ENCODE results near the gene COX6A2. TPM values are rescaled to one million over a fixed set of nuclear protein-coding genes. Genes with fewer than 3 reads are reported as not detected.
"Not testable (repeated sequence)": the region's sequence is repeated elsewhere in the genome, so short reads cannot be mapped to it uniquely, and the experiment has no call there.

The COX6A2 gene
- total and polyA plus RNA-seq, 10 donors: 0.79 to 0.80 TPM; not detected in 8

DNA sequence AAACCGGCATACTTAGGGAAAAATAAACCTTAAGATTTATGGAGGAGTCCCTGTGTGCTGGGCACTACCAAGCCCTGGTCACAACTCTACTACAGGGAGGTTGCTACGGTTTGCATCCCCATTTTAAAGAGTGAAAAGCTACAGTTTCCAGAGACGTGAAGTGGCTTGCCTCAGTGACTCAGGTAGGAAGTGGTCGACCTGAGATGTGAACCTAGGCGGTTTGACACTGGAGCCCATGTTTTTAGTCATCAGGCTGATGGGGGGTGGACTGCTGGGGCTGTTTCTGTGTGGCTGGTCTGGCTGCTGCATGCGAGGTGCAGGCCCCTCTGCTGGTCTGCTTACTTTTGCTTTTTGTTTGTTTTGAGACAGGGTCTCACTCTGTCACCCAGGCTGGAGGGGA, 6.6 kb downstream of the COX6A2 start:
- Histone ChIP-seq H3K4me3 (no peak overlapping the region), H3K27ac (no peak overlapping the region), H3K36me3 (no peaks in the 10 kb centered on the region), H3K9me3 (peaks cover 0 to 8% (median 2%) of the 10 kb centered on the region in 8 donors), H3K4me1 (peaks cover 0 to 35% (median 0%) of the 10 kb centered on the region in 6 donors), H3K27me3 (replicated peaks in 1 of 7) (no peaks in the 10 kb centered on the region)
- no peak for TF ChIP-seq POLR2A (IDR thresholded peaks at IDR 0.05)
- no peak for TF ChIP-seq CTCF (IDR thresholded peaks at IDR 0.05 in 8 of 11, conservative IDR thresholded peaks at IDR 0.05 in 3 of 11)
- no peak for TF ChIP-seq POLR2AphosphoS5 (IDR thresholded peaks at IDR 0.05)
- intact Hi-C loops (cut with DNase I; ENCODE audit: low total_unique reads): no loop called here
- 53 to 66% (median 59%) methylated on average over 6 of the region's 6 CpGs for WGBS, 5 donors
- DNase-seq: no peak

DNA sequence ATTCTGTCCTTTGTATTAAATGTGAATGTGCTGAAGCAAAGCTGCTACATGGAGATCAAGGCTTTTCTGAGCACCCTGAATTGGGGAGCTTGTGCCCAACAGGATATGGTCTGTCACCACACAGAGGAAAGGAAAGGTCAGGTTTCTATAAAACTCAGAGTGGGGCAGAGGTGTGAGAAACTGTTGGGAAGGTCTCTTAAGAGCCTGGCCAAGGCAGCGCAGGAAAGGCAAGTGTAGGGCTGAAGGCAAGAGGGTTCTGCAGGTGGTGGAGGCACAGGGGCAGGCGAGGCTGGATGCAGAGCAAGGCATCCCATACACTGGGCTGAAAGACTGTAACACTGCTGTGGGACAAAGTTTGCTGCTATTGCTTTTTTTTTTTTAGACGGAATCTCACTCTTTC, 8.1 kb downstream of the COX6A2 start:
- intact Hi-C loops (cut with DNase I; ENCODE audit: low total_unique reads): no loop called here
- H3K36me3 ChIP-seq: no peaks in the 10 kb centered on the region
- H3K27ac ChIP-seq: no peak overlapping the region
- TF ChIP-seq CTCF (IDR thresholded peaks at IDR 0.05 in 8 of 11, conservative IDR thresholded peaks at IDR 0.05 in 3 of 11): no peak
- no peak for TF ChIP-seq POLR2AphosphoS5 (IDR thresholded peaks at IDR 0.05)
- TF ChIP-seq POLR2A (IDR thresholded peaks at IDR 0.05): no peak
- 55 to 73% (median 71%) methylated on average over 3 of the region's 3 CpGs for whole genome bisulfite sequencing, 5 donors
- no peaks in the 10 kb centered on the region for H3K27me3 ChIP-seq (replicated peaks in 1 of 7)
- no peak for DNase-seq
- peaks cover 0 to 8% (median 2%) of the 10 kb centered on the region in 8 donors for H3K9me3 ChIP-seq
- H3K4me1 ChIP-seq: peaks cover 0 to 51% (median 0%) of the 10 kb centered on the region in 6 donors
- H3K4me3 ChIP-seq: no peak overlapping the region

- no peak overlapping the region for H3K4me3 ChIP-seq
- H3K36me3 ChIP-seq: no peaks in the 10 kb centered on the region
- H3K9me3 ChIP-seq: peaks cover 0 to 8% (median 2%) of the 10 kb centered on the region in 8 donors
- 87 to 96% (median 92%) methylated on average over 5 of the region's 5 CpGs for WGBS, 5 donors
- peaks cover 0 to 53% (median 0%) of the 10 kb centered on the region in 6 donors for H3K4me1 ChIP-seq
- no peaks in the 10 kb centered on the region for H3K27me3 ChIP-seq (replicated peaks in 1 of 7)
- no peak for DNase-seq
- intact Hi-C loops (cut with DNase I; ENCODE audit: low total_unique reads): no loop called here
- TF ChIP-seq POLR2AphosphoS5 (IDR thresholded peaks at IDR 0.05) (no peak), POLR2A (IDR thresholded peaks at IDR 0.05) (no peak), CTCF (IDR thresholded peaks at IDR 0.05 in 8 of 11, conservative IDR thresholded peaks at IDR 0.05 in 3 of 11) (no peak)
- H3K27ac ChIP-seq: no peak overlapping the region
Observed at GRCh38 chr16:31417916-31418315, 10.2 kb downstream of the COX6A2 start.

GRCh38 chr16:31417036-31417435, 11.1 kb downstream of the COX6A2 start:
- DNase-seq; H3K27me3 ChIP-seq (replicated peaks in 1 of 7); H3K36me3 ChIP-seq; H3K9me3 ChIP-seq; H3K27ac ChIP-seq; H3K4me3 ChIP-seq; intact Hi-C loops (cut with DNase I; ENCODE audit: low total_unique reads): not testable (repeated sequence)
- peaks cover 0 to 47% (median 0%) of the 10 kb centered on the region in 6 donors for H3K4me1 ChIP-seq
- 71 to 91% (median 86%) methylated on average over 2 of the region's 2 CpGs for WGBS, 5 donors

DNA sequence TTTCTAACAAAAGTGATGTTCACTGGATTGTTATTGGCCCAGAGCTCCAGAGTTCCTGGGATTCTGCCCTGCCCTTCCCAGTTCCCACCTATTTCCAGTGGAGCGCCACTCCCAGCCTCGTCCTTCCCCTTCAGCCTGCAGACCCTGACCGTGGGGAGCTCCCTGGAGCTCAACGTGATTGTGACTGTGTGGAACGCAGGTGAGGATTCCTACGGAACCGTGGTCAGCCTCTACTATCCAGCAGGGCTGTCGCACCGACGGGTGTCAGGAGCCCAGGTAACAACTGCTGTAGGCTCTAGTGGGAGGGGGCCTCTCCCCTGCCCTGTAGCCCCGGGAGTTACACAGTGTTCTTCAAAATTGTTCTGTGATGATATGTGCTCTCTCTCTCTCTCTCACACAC, 11.8 kb downstream of the COX6A2 start:
- no peak for DNase-seq
- peaks cover 0 to 8% (median 2%) of the 10 kb centered on the region in 8 donors for H3K9me3 ChIP-seq
- no peaks in the 10 kb centered on the region for H3K27me3 ChIP-seq (replicated peaks in 1 of 7)
- WGBS, 5 donors: 83 to 93% (median 89%) methylated on average over 11 of the region's 11 CpGs
- no peak overlapping the region for H3K4me3 ChIP-seq
- TF ChIP-seq CTCF (IDR thresholded peaks at IDR 0.05 in 8 of 11, conservative IDR thresholded peaks at IDR 0.05 in 3 of 11) (no peak), POLR2AphosphoS5 (IDR thresholded peaks at IDR 0.05) (no peak), POLR2A (IDR thresholded peaks at IDR 0.05) (no peak)
- peaks cover 0 to 43% (median 0%) of the 10 kb centered on the region in 6 donors for H3K4me1 ChIP-seq
- intact Hi-C loops (cut with DNase I; ENCODE audit: low total_unique reads): no loop called here
- H3K36me3 ChIP-seq: no peaks in the 10 kb centered on the region
- no peak overlapping the region for H3K27ac ChIP-seq
